Measurements from ENCODE around the gene MIS18A.
A peak's percentile ranks its signal among the peaks of the same experiment; 100 is the strongest.

The MIS18A gene

DNA sequence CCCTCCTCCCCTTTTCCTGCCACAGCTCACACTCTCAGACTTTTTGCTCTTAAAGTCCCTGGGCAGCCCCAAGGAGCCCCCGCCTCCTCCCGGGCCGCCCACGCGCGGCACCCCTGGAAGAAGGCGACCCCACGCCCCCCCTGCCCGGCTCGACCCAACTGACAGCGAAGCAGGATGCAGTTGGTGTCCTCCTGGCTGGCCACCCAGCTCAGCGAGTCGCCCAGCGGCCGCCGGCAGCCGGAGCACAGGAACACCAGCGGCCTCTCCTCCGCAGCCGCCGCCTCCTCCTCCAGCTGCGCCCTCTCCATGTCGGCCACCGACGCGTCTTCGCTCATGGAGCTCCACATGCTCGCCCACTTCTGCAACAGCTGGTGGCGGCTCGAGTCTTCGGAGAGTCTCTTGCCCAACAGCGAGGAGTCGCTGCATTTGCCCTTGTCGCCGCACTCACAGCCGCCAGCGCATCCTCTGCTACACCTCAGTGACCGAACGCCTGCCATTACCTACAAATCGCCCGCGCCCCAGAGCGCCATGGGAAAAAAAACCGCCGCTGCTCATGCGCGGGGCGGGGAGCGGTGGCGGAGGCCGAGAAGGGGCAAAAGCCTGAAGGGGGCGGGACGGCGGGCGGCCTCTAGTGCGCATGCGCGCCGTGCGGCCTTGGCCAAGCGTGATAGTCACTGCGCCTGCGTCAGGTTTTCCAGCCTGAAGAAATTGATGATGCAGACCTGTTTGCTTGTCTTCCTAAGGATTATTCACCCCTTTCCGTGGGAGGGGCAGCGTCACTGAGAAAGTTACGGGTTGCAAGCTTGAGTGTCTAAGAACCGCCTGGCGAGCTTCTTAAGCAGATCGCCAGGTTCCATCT lies at the start of gene MIS18A:
MIS18A (minus strand) TSS at position 532 of the 859 bp plus-strand sequence; CDS start at position 497, 35 bp downstream.
- peak; percentile 98 to 100 (median 100) for DNase-seq

- no peak for DNase-seq
Measured at GRCh38 chr21:32328595-32328994, 49.7 kb upstream of the MIS18A start.

- no peak for DNase-seq
Measured at GRCh38 chr21:32325706-32326105, 46.9 kb upstream of the MIS18A start.

DNA sequence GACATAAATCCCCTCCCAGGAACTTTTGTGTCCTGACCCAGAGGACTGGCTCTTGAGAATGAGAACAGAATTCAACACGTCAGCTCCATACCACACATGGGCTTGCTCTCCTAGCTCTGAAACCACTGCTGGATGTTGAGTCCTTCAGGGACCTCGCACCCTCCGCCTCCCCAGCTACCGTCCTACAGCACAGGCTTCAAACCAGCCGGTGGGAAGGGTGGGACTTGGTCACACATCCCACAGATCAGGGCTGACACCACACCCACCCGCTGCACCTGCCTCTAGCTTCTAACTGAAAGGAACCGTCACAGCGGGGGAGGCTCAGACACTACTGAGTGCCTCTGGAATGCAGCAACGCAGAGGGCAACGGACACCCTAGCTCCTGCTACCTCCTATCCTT lies 43.8 kb upstream of the MIS18A start:
- DNase-seq = no peak

DNA sequence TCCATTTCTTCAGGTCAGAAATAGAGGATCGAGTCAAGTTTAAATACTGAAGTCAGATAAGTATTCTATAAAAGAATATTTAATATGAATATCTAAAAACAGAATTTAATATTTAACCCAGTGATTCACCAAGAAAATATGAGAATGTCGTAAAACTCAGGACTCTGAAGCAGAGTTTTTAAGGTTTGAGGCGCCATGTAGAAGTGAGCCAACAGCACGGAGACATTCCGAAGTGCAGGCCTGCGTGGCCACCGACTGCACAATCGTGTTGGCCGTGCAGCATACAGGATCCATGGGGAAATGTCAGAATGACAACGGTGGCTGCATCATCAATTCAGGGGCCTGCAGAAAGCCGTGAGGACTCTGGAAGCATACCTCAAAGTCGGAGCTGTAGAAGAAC lies 43.3 kb upstream of the MIS18A start:
- no peak for DNase-seq

DNA sequence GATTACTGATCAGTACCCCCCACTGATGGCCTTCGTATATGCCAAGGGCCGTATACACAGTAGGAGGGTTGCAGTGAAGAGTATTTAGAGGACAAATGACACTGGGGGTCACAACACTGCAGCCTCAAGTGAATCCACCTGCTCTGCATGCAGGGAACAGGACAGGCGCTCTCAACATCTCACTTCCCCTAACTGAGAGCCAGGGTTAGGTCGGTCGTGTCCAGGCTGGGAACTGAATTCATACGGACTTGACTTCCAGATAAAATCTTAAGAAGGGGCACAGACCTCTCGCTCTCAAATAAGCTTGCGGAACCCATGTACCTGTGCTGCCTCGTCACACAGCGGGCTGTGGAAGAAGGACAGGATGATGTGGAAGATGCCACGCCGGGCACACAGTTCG lies 42.6 kb upstream of the MIS18A start:
- DNase-seq = no peak

DNA sequence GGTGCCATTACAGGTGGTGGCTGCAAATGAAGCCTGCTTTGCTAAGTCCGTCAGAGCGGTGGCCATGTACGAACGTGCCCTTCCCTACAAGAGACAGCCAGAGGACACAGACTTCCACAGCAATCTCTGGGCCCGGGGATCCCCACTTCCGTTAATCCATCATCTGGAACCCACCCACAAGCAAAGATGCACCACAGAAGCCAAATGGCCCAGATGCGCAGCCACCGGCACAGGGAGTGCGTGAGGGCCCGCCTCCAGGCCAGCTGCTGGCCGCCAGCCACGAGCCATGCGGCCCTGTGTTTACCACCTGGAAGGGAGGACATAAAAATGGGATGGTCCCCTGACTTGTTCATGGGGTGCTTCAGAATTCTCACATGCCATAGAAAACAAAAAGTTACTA lies 41.9 kb upstream of the MIS18A start:
- DNase-seq = no peak

DNA sequence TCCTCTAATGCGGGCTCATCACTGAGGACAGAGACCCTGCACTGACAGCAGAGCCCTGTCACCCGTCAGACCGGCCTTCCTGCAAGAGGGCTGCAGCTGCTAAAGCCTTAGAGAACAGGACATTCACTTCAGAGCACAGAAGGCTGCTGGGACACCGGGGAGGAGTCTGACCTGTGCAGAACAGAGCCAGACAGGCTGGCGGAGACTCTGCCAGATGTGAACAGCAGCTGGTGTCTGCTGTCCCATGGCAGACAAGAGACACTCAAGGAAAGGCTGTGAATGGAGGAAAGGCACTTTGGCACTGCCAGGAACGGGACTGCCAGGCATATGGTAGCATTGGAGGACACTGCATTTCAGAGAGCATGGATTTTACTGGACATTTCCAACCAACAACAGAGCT lies 41.2 kb upstream of the MIS18A start:
- no peak for DNase-seq

GRCh38 chr21:32319012-32319411 lies 40.2 kb upstream of the MIS18A start:
- no peak for DNase-seq

DNA sequence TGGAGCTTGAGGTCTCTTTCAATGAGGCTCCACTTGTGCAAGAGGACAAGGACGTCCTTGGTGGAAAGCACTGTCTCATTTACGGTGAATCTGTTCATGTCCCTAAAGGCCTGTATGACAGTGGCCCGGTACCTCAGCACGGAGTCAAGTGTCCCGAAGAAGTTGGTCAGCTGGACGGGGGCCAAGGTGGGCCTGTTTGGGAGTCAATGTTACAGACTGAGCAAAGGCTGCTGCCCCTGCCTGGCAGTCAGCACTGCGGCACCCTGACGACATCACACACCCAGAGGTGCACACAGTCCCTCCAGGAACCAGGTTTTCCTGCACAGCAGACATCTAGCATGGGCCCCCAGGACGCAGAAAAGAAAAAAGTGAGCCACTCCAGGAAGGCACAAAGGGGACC lies 38.9 kb upstream of the MIS18A start:
- no peak for DNase-seq

DNA sequence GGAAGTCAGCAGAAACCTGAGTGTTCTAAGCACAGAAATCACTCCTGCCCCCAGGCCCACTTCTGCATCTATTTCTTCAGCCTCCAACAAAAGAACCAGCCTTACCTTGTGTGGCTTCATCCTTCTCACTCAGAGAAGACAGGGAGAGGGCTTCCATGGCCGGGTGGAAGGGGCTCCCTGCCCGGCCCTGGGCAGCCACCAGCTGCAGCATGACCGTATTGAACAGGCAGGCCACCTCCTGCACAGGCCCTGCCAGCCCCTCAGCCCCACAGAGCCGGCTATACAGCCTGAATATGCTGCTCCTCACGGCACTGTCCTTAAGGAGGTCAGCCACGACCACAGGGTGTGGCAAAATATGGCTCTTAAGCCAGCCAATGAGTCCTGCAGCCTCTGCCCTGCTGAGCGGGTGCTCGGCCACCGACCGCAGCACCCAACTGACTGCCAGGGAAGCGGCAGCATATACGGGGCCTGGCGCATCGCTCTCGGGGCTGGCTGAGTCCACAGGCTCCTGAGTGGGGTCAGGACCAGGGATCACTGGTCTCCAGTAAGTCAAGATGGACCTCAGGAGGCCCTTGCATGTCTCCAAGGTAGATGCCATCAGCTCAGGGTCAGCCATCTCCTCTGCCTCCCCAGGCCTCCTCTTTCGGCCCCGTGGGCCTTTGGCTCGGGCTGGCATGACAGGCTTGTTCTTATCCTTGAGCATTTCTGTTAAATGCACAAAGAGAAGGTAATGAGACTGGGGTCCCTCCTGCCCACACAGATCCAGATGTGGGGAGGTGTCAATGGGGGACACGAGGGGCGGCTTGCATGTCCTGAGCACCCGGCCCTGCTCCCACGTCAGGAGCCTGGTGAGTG lies 37.7 kb upstream of the MIS18A start:
- no peak for DNase-seq

- DNase-seq = no peak
Measured at GRCh38 chr21:32315511-32316281, 36.8 kb upstream of the MIS18A start.

DNA sequence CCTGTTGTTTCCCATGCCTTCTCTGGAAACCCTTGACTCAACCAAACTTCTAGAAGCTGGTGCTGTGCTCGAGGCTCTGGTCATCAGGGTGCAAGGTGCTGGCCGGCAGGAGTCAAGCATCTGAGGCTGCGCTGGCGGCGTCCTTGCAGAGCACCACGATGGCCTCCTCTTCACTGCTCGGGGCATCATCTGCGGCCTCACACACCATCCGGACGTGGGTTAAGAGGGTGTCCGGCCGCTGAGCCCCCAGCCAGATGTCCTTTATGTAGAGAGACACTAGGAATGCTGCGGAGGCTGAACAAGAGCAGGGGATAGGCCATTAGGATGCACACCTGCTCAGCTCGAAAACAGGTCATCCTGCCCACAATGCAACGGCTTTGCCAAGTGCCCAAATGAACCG lies 36.0 kb upstream of the MIS18A start:
- no peak for DNase-seq

DNA sequence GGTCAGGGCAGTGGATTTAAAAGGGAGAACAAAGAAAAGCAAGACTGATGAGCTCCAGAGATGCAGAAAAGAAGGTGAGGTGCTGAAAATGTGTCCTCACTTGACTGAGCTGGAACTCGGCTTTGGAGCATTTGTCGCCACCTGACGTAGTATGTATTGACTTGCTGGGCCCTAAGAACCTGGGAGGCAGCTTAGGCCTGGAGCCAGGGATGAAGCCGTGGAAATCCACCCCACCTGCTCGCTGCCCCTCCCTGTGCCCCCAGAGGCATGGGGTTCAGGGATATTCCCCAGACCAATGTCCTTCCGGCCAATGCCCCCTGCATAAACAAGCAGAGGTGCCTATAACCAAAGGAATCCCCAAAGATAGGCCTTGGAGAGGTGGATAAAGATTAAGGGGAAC lies 34.1 kb upstream of the MIS18A start:
- no peak for DNase-seq

- DNase-seq = no peak
Measured at GRCh38 chr21:32312326-32312725, 33.5 kb upstream of the MIS18A start.

- no peak for DNase-seq
Measured at GRCh38 chr21:32311621-32312020, 32.8 kb upstream of the MIS18A start.

DNA sequence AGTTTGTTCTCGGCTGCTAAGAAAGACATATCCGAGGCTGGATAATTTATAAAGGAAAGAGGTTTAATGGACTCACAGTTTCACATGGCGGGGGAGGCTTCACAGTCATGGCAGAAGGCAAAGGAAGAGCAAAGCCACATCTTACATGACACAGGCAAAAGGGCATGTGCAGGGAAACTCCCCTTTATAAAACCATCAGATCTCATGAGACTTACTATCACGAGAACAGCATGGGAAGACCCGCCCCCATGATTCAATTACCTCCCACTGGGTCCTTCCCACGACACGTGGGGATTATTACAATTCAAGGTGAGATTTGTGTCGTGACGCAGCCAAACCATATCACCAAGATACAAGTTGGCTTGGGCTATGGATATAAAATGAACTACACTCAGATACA lies 32.1 kb upstream of the MIS18A start:
- peak in 2 of 3 donors; percentile 3 to 16 for DNase-seq

GRCh38 chr21:32309906-32310460 lies 31.1 kb upstream of the MIS18A start:
- no peak for DNase-seq

- no peak for DNase-seq
Measured at GRCh38 chr21:32308696-32309095, 29.8 kb upstream of the MIS18A start.

DNA sequence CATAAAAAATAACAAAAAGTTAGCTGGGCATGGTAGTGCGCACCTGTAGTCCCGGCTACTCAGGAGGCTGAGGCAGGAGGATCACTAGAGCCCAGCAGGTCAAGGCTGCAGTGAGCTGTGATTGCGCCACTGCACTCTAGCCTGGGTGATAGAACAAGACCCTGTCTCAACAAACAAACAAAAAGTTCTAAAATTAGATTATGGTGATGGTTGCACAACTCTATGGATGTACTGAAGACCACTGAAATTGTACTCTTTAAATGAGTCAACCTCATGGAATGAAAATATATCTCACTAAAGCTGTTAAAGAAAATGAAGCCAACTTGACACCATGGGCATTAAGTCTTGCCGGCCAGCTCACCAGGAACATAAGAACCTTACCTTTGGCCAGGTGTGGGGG lies 28.9 kb upstream of the MIS18A start:
- no peak for DNase-seq

GRCh38 chr21:32306021-32306780 lies 27.4 kb upstream of the MIS18A start:
- no peak for DNase-seq

GRCh38 chr21:32304998-32305397 lies 26.1 kb upstream of the MIS18A start:
- DNase-seq = no peak
